Loucy (cell line): Measurements from ENCODE around the gene FHL1.

ENCODE experiments used
- H2AFZ ChIP-seq: fragments of 200-600 bp; sonication (generic); 2 replicates; pipeline ENCODE4 v1.6.0; 2016; ENCODE audit warnings: antibody characterized with exemption, mild to moderate bottlenecking, low read length, moderate library complexity
- H3F3A ChIP-seq: fragments of 200-600 bp; 2 replicates; pipeline ENCODE4 v1.6.0; 2016; ENCODE audit warnings: antibody characterized with exemption, low read depth, mild to moderate bottlenecking
- H3K27me3 ChIP-seq: fragments of 200-600 bp; sonication (generic); 2 replicates; pipeline ENCODE4 v1.6.1; 2014; ENCODE audit warnings: low read length, mild to moderate bottlenecking; ENCODE audit not compliant: insufficient read depth, poor library complexity, severe bottlenecking
- H3K36me3 ChIP-seq: fragments of 200-600 bp; sonication (generic); 2 replicates; pipeline ENCODE4 v1.6.1; 2016; ENCODE audit warnings: low read length; ENCODE audit not compliant: insufficient read depth
- H3K4me1 ChIP-seq: fragments of 200-600 bp; sonication (generic); 2 replicates; pipeline ENCODE4 v1.5.1; 2014; ENCODE audit warnings: low read length, mild to moderate bottlenecking; ENCODE audit not compliant: insufficient read depth, poor library complexity, severe bottlenecking
- H3K4me2 ChIP-seq: fragments of 200-600 bp; sonication (generic); 2 replicates; pipeline ENCODE4 v1.6.0; 2014; ENCODE audit warnings: antibody characterized with exemption, low read length, low read depth, mild to moderate bottlenecking; ENCODE audit not compliant: poor library complexity, severe bottlenecking
- H3K4me3 ChIP-seq: fragments of 200-600 bp; sonication (generic); 2 replicates; pipeline ENCODE4 v1.5.1; 2014; ENCODE audit warnings: low read length, mild to moderate bottlenecking, mixed read lengths; ENCODE audit not compliant: poor library complexity, severe bottlenecking
- H3K79me2 ChIP-seq: fragments of 200-600 bp; sonication (generic); 2 replicates; pipeline ENCODE4 v1.6.1; 2014; ENCODE audit warnings: low read length; ENCODE audit not compliant: insufficient read depth
- H3K9ac ChIP-seq: fragments of 200-600 bp; sonication (generic); 2 replicates; pipeline ENCODE4 v1.6.0; 2014; ENCODE audit warnings: mild to moderate bottlenecking, low read depth, low read length, moderate library complexity; ENCODE audit not compliant: poor library complexity, severe bottlenecking
- H3K9me2 ChIP-seq: fragments of 200-600 bp; sonication (generic); replicated peaks from 2 replicates; pipeline ENCODE4 v1.6.1; 2016; ENCODE audit warnings: low read depth, low read length, mixed read lengths
- H3K9me3 ChIP-seq: fragments of 200-600 bp; sonication (generic); 2 replicates; pipeline ENCODE4 v1.6.1; 2014; ENCODE audit warnings: mild to moderate bottlenecking, antibody characterized with exemption, low read length, low read depth; ENCODE audit not compliant: insufficient read depth
- H4K20me1 ChIP-seq: fragments of 200-600 bp; sonication (generic); 2 replicates; pipeline ENCODE4 v1.6.0; 2014; ENCODE audit warnings: antibody characterized with exemption, low read length, mild to moderate bottlenecking; ENCODE audit not compliant: insufficient read depth, poor library complexity, severe bottlenecking
- CTCF ChIP-seq: fragments of 200-600 bp; sonication (generic); conservative IDR thresholded peaks from 2 replicates; pipeline ENCODE4 v1.5.1; 2014; ENCODE audit warnings: mild to moderate bottlenecking, antibody characterized with exemption, low read length
- EZH2phosphoT487 ChIP-seq: fragments of 200-600 bp; IDR thresholded peaks from 2 replicates; pipeline ENCODE4 v1.6.1; 2018; ENCODE audit warnings: antibody characterized with exemption, mild to moderate bottlenecking, moderate library complexity, borderline replicate concordance

The FHL1 gene

GRCh38 chrX:136146614-136147314 lies 569 bp upstream of the FHL1 start:
- no peaks in the 10 kb centered on the region for H3K9me3 ChIP-seq
- no peaks in the 10 kb centered on the region for H3K9me2 ChIP-seq
- peak overlapping the region; percentile 48 for H3K9ac ChIP-seq
- H3F3A ChIP-seq: peaks cover 3% of the 10 kb centered on the region; the same call in 1 of the 2 replicates
- no peaks in the 10 kb centered on the region for H3K36me3 ChIP-seq
- H3K27me3 ChIP-seq: no peaks in the 10 kb centered on the region
- H3K4me3 ChIP-seq: peak overlapping the region; percentile 66
- TF ChIP-seq CTCF (no peak), EZH2phosphoT487 (no peak)
- no peaks in the 10 kb centered on the region for H4K20me1 ChIP-seq
- no peaks in the 10 kb centered on the region for H3K4me1 ChIP-seq
- H3K4me2 ChIP-seq: peak overlapping the region; percentile 70
- 0 out of 2 replicates have a peak overlapping the region, but pooled peaks have one; percentile 65 for H2AFZ ChIP-seq
- no peaks in the 10 kb centered on the region for H3K79me2 ChIP-seq

- peak overlapping the region; percentile 34 for H3K4me2 ChIP-seq
These were observed 643 bp downstream of the FHL1 start for GRCh38 chrX:136147976-136148375.

GRCh38 chrX:136148391-136148790 lies 1.1 kb downstream of the FHL1 start:
- H3K9ac ChIP-seq: no peak overlapping the region
- H3K36me3 ChIP-seq: no peaks in the 10 kb centered on the region
- TF ChIP-seq EZH2phosphoT487 (no peak), CTCF (no peak)
- no peaks in the 10 kb centered on the region for H3K27me3 ChIP-seq
- no peak overlapping the region for H2AFZ ChIP-seq
- H3K4me3 ChIP-seq: no peak overlapping the region
- H3K9me3 ChIP-seq: no peaks in the 10 kb centered on the region
- H3K4me1 ChIP-seq: no peaks in the 10 kb centered on the region
- no peak overlapping the region for H3K4me2 ChIP-seq
- H4K20me1 ChIP-seq: no peaks in the 10 kb centered on the region
- no peaks in the 10 kb centered on the region for H3K9me2 ChIP-seq
- no peaks in the 10 kb centered on the region for H3K79me2 ChIP-seq
- H3F3A ChIP-seq: peaks cover 3% of the 10 kb centered on the region; the same call in 1 of the 2 replicates

More at GRCh38 chrX:136147976-136148375, 643 bp downstream of the FHL1 start:
- Histone ChIP-seq H3K9me2 (no peaks in the 10 kb centered on the region), H4K20me1 (no peaks in the 10 kb centered on the region), H3K4me1 (no peaks in the 10 kb centered on the region), H3K27me3 (no peaks in the 10 kb centered on the region), H3F3A (peaks cover 3% of the 10 kb centered on the region; the same call in 1 of the 2 replicates), H3K4me3 (peak overlapping the region; percentile 66), H3K36me3 (no peaks in the 10 kb centered on the region), H3K9me3 (no peaks in the 10 kb centered on the region), H3K79me2 (no peaks in the 10 kb centered on the region), H2AFZ (no peak overlapping the region), H3K9ac (no peak overlapping the region)
- TF ChIP-seq CTCF (no peak), EZH2phosphoT487 (no peak)
